Neural cell (in vitro differentiated cells): Measurements from ENCODE around the gene BRSK2. TPM values are rescaled to one million over a fixed set of nuclear protein-coding genes. Genes with fewer than 3 reads are reported as not detected.
"Not testable (repeated sequence)": the region's sequence is repeated elsewhere in the genome, so short reads cannot be mapped to it uniquely, and the experiment has no call there.

Experiments used
- H2AFZ ChIP-seq: fragments of 200-600, 300-800 bp; sonication (generic), shearing (Covaris generic); 2 replicates; pipeline ENCODE4 v1.6.0; 2014; ENCODE audit warnings: low read depth, mild to moderate bottlenecking, antibody characterized with exemption, low read length, moderate library complexity
- H3F3A ChIP-seq: fragments of 200-600 bp; shearing (Covaris generic); 2 replicates; pipeline ENCODE4 v1.6.1; 2016; ENCODE audit warnings: mild to moderate bottlenecking, moderate library complexity, mixed read lengths, antibody characterized with exemption, low read length; ENCODE audit not compliant: insufficient read depth, poor library complexity, severe bottlenecking
- H3K27ac ChIP-seq: fragments of 200-600, 300-800 bp; sonication (generic), shearing (Covaris generic); 2 replicates; pipeline ENCODE4 v1.5.1; 2014; ENCODE audit warnings: mild to moderate bottlenecking, low read length, moderate library complexity
- H3K27me3 ChIP-seq: fragments of 300-800, 200-600 bp; sonication (generic), shearing (Covaris generic); 2 replicates; pipeline ENCODE4 v1.6.0; 2014; ENCODE audit warnings: mild to moderate bottlenecking, low read depth, low read length, moderate library complexity; ENCODE audit not compliant: insufficient read depth
- H3K36me3 ChIP-seq: fragments of 300-800, 200-600 bp; sonication (generic), shearing (Covaris generic); 2 replicates; pipeline ENCODE4 v1.5.1; 2014; ENCODE audit warnings: mild to moderate bottlenecking, antibody characterized with exemption, low read length, moderate library complexity; ENCODE audit not compliant: insufficient read depth
- H3K4me2 ChIP-seq: fragments of 300-800, 200-600 bp; sonication (generic), shearing (Covaris generic); 2 replicates; pipeline ENCODE4 v1.6.0; 2014; ENCODE audit warnings: mild to moderate bottlenecking, low read length
- H3K4me3 ChIP-seq: fragments of 300-800, 200-600 bp; sonication (generic), shearing (Covaris generic); 2 replicates; pipeline ENCODE4 v1.5.1; 2014; ENCODE audit warnings: mild to moderate bottlenecking, low read length, moderate library complexity
- H3K79me2 ChIP-seq: fragments of 200-600 bp; shearing (Covaris generic); replicated peaks from 2 replicates; pipeline ENCODE4 v1.6.0; 2014; ENCODE audit warnings: mild to moderate bottlenecking, low read length, moderate library complexity; ENCODE audit not compliant: insufficient read depth
- H3K9ac ChIP-seq: fragments of 300-800, 200-600 bp; sonication (generic), shearing (Covaris generic); 2 replicates; pipeline ENCODE4 v1.6.1; 2016; ENCODE audit warnings: mild to moderate bottlenecking, low read length, mixed read lengths
- H3K9me2 ChIP-seq: fragments of 200-600 bp; shearing (Covaris generic); 2 replicates; pipeline ENCODE4 v1.6.1; 2016; ENCODE audit warnings: mild to moderate bottlenecking, low read length, mixed read lengths; ENCODE audit not compliant: insufficient read depth
- H3K9me3 ChIP-seq: fragments of 200-600, 300-800 bp; sonication (generic), shearing (Covaris generic); 2 replicates; pipeline ENCODE4 v1.6.1; 2016; ENCODE audit warnings: mild to moderate bottlenecking, mixed run types, low read length, moderate library complexity, mixed read lengths
- H4K20me1 ChIP-seq: fragments of 200-600 bp; shearing (Covaris generic); 2 replicates; pipeline ENCODE4 v1.6.1; 2016; ENCODE audit warnings: mild to moderate bottlenecking, mixed run types; ENCODE audit not compliant: insufficient read depth
- EP300 ChIP-seq: fragments of 450-650 bp; conservative IDR thresholded peaks from 2 replicates; pipeline ENCODE4 v1.6.1; 2014; ENCODE audit warnings: antibody characterized with exemption, mild to moderate bottlenecking, moderate library complexity; ENCODE audit not compliant: poor library complexity, severe bottlenecking
- EZH2 ChIP-seq: fragments of 200-600, 300-800 bp; shearing (Covaris generic), sonication (generic); IDR thresholded peaks from 2 replicates; pipeline ENCODE4 v1.6.1; 2014; ENCODE audit warnings: antibody characterized with exemption, low read length, borderline replicate concordance, mild to moderate bottlenecking; ENCODE audit not compliant: insufficient read depth, poor library complexity, severe bottlenecking
- MXI1 ChIP-seq: fragments of 450-650 bp; conservative IDR thresholded peaks from 2 replicates; pipeline ENCODE4 v1.6.1; 2014; ENCODE audit warnings: antibody characterized with exemption, mild to moderate bottlenecking; ENCODE audit not compliant: poor library complexity, severe bottlenecking
- POLR2AphosphoS5 ChIP-seq: IDR thresholded peaks from 2 replicates; pipeline ENCODE4 v1.6.1; 2012
- RAD21 ChIP-seq: fragments of 450-650 bp; conservative IDR thresholded peaks from 2 replicates; pipeline ENCODE4 v1.6.1; 2014; ENCODE audit warnings: antibody characterized with exemption, mild to moderate bottlenecking, moderate library complexity
- SMC3 ChIP-seq: fragments of 450-650 bp; conservative IDR thresholded peaks from 2 replicates; pipeline ENCODE4 v1.6.1; 2014; ENCODE audit warnings: antibody characterized with exemption, mild to moderate bottlenecking, moderate library complexity; ENCODE audit not compliant: poor library complexity
- TAF1 ChIP-seq: IDR thresholded peaks from 2 replicates; pipeline ENCODE4 v1.6.1; 2012; ENCODE audit warnings: low read depth
- polyA plus RNA-seq: library from polyadenylated mRNA; depleted of rRNA; stranded (reverse); fragments of >200 nt; gene quantifications from 2 replicates; pipeline ENCODE4 v1.2.3, GENCODE V29; 2014
- TF ChIP-seq, protein P1 (sequence below): IDR thresholded peaks from 2 replicates; pipeline ENCODE4 v1.6.1; 2012; ENCODE audit warnings: borderline replicate concordance
- TF ChIP-seq, protein P2 (sequence below): fragments of 450-650 bp; IDR thresholded peaks from 2 replicates; pipeline ENCODE4 v1.5.1; 2014; ENCODE audit warnings: antibody characterized with exemption, mild to moderate bottlenecking, moderate library complexity; ENCODE audit not compliant: poor library complexity, severe bottlenecking

BRSK2 gene
- polyA plus RNA-seq, 1 donor from 2014 or later, result 47.5 TPM

DNA sequence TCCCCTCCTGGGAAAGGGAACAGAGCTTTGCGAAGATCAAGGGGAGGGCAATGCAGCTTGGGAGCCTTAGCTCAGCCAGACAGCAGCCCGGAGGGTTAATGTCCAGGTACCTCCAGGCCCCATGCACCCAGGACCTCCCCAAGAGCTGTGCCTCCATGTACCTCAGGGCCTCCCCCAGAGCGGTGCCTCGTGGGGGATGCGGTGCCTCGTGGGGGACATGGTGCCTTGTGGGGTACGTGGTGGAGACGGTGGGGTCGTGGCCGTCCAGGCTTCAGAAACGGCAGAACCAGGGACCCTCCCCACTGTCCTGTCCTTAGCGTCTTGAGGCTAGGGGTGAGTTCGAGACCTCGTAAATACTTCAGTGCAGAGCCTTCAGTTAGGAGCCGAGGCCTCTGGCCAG is 33.2 kb downstream of the BRSK2 start:
- H3K4me2 ChIP-seq, result no peak overlapping the region
- peaks cover 11% of the 10 kb centered on the region for H4K20me1 ChIP-seq
- no peaks in the 10 kb centered on the region for H3K36me3 ChIP-seq
- no peak overlapping the region for H3K4me3 ChIP-seq
- peaks cover 10% of the 10 kb centered on the region for H3K79me2 ChIP-seq
- H3K9me2 ChIP-seq, result no peaks in the 10 kb centered on the region
- H3K27me3 ChIP-seq, result no peaks in the 10 kb centered on the region
- H3K9ac ChIP-seq, result no peak overlapping the region
- H3K9me3 ChIP-seq, result peaks cover 3% of the 10 kb centered on the region
- H2AFZ ChIP-seq, result no peak overlapping the region
- no peaks in the 10 kb centered on the region for H3F3A ChIP-seq
- TF ChIP-seq, protein P1, sequence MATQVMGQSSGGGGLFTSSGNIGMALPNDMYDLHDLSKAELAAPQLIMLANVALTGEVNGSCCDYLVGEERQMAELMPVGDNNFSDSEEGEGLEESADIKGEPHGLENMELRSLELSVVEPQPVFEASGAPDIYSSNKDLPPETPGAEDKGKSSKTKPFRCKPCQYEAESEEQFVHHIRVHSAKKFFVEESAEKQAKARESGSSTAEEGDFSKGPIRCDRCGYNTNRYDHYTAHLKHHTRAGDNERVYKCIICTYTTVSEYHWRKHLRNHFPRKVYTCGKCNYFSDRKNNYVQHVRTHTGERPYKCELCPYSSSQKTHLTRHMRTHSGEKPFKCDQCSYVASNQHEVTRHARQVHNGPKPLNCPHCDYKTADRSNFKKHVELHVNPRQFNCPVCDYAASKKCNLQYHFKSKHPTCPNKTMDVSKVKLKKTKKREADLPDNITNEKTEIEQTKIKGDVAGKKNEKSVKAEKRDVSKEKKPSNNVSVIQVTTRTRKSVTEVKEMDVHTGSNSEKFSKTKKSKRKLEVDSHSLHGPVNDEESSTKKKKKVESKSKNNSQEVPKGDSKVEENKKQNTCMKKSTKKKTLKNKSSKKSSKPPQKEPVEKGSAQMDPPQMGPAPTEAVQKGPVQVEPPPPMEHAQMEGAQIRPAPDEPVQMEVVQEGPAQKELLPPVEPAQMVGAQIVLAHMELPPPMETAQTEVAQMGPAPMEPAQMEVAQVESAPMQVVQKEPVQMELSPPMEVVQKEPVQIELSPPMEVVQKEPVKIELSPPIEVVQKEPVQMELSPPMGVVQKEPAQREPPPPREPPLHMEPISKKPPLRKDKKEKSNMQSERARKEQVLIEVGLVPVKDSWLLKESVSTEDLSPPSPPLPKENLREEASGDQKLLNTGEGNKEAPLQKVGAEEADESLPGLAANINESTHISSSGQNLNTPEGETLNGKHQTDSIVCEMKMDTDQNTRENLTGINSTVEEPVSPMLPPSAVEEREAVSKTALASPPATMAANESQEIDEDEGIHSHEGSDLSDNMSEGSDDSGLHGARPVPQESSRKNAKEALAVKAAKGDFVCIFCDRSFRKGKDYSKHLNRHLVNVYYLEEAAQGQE, result no peak
- TF ChIP-seq POLR2AphosphoS5 (no peak), TAF1 (no peak), EZH2 (no peak), RAD21 (no peak), MXI1 (no peak), SMC3 (no peak), EP300 (no peak)
- TF ChIP-seq, protein P2, sequence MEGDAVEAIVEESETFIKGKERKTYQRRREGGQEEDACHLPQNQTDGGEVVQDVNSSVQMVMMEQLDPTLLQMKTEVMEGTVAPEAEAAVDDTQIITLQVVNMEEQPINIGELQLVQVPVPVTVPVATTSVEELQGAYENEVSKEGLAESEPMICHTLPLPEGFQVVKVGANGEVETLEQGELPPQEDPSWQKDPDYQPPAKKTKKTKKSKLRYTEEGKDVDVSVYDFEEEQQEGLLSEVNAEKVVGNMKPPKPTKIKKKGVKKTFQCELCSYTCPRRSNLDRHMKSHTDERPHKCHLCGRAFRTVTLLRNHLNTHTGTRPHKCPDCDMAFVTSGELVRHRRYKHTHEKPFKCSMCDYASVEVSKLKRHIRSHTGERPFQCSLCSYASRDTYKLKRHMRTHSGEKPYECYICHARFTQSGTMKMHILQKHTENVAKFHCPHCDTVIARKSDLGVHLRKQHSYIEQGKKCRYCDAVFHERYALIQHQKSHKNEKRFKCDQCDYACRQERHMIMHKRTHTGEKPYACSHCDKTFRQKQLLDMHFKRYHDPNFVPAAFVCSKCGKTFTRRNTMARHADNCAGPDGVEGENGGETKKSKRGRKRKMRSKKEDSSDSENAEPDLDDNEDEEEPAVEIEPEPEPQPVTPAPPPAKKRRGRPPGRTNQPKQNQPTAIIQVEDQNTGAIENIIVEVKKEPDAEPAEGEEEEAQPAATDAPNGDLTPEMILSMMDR, result no peak
- no peak overlapping the region for H3K27ac ChIP-seq

DNA sequence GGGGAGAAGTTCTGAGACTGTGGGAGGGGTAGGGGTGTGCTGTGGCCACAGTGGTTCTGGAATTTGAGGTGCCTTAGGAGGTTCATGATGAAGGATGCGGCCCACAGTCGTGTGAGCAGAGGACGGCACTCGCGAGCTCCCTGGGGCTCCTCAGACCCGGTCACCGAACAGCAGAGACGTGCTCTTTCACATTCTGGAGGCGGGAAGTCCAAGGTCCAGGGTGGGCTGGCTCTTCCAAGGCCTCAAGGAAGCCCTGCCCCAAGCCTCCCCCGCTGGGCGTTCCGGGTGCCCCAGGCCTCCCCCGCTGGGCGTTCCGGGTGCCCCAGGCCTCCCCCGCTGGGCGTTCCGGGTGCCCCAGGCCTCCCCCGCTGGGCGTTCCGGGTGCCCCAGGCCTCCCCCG is 33.7 kb downstream of the BRSK2 start:
- H3K36me3 ChIP-seq, H3K4me3 ChIP-seq, H3F3A ChIP-seq, H3K27me3 ChIP-seq, H3K9me3 ChIP-seq, H2AFZ ChIP-seq, H3K9ac ChIP-seq, H3K27ac ChIP-seq, H3K9me2 ChIP-seq, H3K4me2 ChIP-seq: not testable (repeated sequence)
- H3K79me2 ChIP-seq, result peaks cover 11% of the 10 kb centered on the region
- peaks cover 11% of the 10 kb centered on the region for H4K20me1 ChIP-seq

DNA sequence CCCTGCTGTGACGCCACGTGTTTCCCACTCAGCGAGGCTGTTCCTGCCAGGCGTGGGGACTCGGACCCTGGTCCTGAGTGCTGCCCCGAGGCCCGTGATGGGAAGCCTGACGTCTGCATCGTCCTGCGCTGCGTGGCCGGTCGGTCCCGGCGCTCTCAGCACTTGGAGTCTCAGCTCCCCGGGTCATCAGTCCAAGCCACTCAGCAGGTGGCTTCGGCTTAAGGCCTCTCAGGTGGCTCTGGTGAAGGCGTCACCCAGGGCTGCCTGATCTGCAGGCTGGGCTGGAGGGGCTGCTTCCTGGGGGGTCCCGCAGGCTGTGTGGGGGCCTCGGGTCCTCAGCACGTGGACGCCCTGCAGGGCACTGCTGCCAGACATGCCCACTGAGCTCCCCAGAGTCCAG is 35.3 kb downstream of the BRSK2 start:
- Histone ChIP-seq H3K79me2 (peaks cover 15% of the 10 kb centered on the region), H4K20me1 (peaks cover 11% of the 10 kb centered on the region), H3K9me3 (no peaks in the 10 kb centered on the region), H3K36me3 (no peaks in the 10 kb centered on the region), H3K4me3 (no peak overlapping the region), H3K4me2 (no peak overlapping the region), H3K27me3 (no peaks in the 10 kb centered on the region), H3F3A (no peaks in the 10 kb centered on the region), H2AFZ (no peak overlapping the region), H3K9ac (no peak overlapping the region), H3K9me2 (no peaks in the 10 kb centered on the region), H3K27ac (no peak overlapping the region)
- TF ChIP-seq EZH2 (no peak), SMC3 (no peak), MXI1 (no peak), TAF1 (no peak), EP300 (no peak), RAD21 (no peak), POLR2AphosphoS5 (no peak)
- TF ChIP-seq, protein P1, result no peak
- TF ChIP-seq, protein P2, result no peak
